Hepatic stellate cell (primary cell): Measurements from ENCODE around the gene SFRP4.
"Not testable (repeated sequence)": the region's sequence is repeated elsewhere in the genome, so short reads cannot be mapped to it uniquely, and the experiment has no call there.

Experiments
- DNase-seq: peaks from one replicate; pipeline ENCODE4 v3.0.0; 2011; ENCODE audit warnings: low spot score

The SFRP4 gene

DNA sequence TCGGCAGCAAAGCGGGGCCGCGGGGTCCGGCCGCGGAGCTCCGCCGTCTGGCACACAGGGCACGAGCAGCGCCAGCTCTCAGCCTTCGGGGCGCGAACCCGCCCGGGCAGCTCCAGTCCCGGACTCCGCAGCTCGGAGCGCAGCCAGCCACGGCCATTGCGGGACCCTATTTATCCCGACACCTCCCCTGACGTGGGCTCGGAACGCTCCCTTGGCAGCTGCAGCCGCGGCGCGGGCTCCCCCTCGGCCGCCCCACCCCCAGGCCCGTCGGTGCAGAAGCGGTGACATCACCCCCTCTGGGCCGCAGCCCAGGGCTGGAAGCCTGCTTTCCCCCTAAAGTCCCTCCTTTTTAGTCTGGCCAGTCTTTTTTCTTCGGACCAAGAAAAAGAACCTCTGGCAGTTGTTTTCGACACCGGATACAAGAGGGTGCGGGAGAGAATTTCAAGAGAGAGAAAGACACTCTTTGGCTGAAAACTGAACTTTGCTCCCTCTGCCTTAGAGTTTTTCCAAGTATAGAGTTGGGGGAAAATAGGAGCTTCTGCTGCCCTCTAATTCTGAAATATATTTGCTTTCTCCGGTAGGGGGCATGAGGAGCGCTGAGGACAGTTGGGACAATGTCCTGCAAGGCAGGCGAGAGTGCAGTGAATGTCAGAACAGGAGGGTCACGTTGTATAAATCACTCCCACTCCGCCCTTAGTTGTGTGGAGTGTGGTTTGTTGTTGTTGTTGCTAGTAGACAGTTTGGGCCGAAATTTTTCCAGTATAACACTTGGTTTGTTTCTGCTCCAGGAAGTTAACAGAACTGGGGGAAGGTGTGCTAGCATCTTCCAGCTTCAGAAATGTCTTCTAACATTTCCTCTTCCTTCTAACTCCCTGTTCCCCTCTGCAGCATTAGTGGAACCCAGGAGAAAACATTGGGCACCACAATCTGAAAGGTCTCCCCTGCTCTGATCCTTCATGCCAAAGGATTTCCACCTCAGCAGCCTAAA, at the start of gene SFRP4:
TSS of gene SFRP4 (minus strand) at position 145 of the 988 bp plus-strand sequence. CDS start 280 bp downstream, outside the sequence.
- DNase-seq: peak; percentile 39

DNA sequence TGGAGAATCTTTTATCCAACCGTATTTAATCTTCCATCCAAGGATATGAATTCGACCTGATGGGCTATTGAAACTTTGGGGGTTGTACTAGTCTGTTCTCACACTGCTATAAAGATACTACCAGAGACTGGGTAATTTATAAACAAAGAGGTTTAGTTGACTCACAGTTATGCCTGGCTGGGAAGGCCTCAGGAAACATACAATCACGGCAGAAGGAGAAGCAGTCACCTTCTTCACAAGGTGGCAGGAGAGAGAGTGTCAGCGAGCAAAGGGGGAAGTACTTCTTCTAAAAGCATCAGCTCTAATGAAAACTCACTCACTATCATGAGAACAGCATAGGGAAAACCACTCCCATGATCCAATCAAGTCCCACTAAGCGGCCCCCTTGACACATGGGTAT, 47.6 kb upstream of the SFRP4 start:
- DNase-seq: no peak

DNA sequence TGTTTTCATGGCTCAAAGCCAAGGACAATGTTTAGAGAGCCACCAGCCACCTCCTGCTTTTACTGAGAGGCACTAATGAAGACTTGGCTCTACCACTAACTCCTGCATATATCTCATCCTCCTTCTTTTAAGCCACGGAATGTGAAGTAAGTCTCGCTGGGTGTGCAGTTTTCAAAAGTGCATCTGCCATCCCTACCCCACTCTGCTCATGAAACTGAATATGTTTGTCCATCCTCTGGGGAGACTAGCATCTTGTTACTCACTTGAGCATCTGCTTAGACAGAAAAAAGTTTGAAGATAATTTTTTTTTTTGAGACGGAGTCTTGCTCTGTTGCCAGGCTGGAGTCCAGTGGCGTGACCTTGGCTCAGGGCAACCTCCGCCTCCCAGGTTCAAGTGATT, 44.6 kb upstream of the SFRP4 start:
- no peak for DNase-seq

DNA sequence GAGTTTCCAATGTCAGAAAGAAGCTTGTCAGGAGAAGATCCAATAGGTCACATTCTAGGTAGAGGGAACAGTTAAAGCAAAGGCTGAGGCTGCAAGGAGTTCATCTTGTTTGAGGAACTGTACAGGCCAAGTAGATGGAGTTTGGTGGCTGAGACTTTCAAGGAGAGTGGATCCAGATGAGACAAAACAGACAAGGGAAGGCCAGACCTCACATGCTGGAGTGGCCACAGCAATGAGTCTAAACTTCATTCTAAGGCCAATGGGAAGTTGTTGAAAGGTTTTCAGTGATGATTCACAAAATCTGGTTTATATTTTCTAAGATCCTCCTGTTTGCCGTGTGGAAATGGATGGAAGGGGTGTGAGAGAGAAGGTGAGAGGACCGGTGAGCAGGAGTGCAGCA, 43.9 kb upstream of the SFRP4 start:
- no peak for DNase-seq

DNA sequence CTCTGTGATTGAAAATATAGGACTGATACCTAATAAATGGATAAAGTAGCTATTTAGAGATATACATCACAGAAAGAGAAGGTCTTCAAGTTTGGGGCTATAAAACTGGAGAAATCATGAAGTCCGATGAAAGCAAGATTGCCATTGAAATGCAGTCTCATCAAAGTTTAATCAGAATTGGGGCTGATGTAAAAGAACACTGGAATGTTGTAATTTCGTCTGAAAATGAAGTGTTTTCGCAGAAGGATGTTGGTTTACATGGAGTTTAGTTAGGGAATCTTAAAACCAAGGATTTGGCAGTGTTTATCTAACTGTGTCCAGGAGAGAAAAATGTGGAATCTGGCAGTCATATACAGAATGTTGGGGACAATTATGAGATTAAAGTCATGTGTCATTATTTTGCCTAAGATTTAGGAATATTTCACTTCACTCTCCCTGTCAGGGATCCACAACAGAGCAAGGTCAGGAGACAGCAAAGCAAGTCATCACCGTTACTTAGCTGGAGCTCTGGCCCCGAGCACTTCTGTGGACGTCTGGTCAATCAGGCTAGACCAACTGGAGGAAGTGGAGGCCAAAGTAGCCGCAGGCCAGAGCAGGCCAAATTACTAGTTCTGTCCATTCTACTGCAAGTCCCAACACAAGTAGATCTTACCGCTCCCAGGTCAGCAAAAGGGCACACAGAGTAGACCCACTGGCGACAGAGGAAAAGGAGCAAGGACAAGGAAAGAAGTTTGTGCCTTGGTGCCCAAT, 40.8 kb upstream of the SFRP4 start:
- no peak for DNase-seq

DNA sequence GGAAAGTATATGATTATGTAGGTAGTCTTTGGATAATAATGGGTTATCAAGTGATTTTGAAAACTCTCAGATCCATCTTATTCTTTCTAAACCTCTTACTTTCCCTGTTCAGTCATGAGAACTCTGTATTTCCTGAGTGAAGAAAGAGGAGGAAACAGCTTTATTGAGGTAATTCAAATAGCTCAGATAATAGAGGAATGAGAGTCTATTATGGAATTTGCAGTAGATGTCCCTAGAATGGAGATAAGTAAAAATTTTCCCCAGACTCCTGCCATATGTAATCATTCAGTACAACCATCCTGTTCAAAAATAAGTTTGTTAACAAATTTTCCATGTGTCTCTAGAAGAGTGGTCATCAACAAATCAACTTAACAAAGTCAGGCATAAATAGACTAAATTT, 40.2 kb upstream of the SFRP4 start:
- no peak for DNase-seq

DNA sequence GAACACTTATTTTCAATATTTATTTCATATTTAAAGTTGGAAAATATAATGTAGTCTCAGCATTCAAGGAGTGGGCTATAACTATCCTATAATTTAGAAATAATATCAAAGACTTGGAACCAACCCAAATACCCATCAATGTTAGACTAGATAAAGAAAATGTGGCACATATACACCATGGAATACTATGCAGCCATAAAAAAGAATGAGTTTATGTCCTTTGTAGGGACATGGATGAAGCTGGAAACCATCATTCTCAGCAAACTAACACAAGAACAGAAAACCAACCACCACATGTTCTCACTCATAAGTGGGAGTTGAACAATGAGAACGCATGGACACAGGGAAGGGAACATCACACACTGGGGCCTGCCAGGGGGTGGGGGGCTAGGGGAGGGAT, 37.6 kb upstream of the SFRP4 start:
- DNase-seq: not testable (repeated sequence)

DNA sequence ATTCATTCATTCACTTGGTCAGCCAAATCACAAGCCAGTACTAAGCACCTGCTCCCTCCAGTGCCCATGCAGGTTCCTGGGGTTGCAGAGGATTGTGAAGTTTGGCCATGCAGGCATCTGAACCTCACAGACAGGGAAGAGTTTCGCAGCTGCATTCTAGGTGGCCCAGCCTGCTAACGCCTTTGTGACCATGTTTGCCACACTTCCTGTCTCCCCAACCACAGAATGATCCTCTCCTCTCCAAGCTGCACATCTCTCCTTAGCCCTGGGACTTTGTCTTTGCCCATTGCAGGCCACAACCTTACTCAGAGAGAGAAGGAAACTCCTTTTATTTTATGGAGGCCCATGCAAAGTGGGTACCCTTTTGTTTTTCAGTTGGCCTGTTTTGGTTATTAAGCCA, 35.6 kb upstream of the SFRP4 start:
- DNase-seq: no peak

DNA sequence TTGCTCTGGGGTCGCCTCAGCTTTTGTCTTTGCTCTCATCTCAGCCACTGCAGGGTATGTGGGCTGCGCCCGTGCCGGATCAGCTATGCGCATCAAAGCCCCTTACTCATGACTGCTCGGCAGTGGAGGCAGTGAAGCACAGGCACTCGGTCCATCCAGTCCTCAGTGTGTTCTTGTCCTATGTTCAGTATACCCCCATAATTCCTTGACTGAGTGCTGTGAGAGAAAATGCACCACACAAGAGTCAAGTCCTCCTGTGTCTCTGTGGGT, 31.3 kb upstream of the SFRP4 start:
- DNase-seq: no peak

DNA sequence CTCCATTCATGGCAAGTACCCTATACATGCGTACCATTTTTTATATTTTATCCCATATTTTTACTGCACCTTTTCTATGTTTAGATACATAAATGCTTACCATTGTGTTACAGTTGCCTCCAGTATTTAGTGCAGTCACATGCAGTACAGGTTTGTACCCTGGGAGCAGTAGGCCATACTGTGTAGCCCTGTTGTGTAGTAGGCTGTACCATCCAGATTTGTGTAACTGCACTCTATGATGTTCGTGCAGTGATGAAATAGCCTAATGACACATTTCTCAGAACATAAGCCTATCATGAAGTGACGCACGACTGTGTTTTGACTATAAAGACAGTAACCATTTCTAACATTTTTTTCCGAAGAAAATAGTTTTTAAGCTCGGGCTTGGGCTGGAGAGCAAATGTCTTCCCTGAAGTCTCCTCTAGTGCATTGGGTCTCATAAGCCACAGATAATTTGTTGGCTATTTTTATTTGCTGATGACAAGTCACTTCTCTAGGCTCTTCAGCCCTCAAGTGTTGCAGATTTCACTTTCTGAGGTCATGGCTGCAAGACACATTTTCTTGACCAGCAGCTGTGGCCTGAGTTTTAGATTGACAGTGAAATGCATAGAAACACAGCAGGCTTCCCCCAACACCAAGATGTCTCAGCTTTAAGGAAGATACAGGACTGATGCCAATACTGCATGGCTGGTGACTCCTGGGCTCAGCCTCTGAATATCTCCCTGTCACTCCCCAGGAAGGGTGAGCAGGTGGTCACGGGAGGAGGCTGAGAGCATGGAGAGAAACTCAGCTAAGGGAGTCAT, 30.7 kb upstream of the SFRP4 start:
- DNase-seq: no peak

DNA sequence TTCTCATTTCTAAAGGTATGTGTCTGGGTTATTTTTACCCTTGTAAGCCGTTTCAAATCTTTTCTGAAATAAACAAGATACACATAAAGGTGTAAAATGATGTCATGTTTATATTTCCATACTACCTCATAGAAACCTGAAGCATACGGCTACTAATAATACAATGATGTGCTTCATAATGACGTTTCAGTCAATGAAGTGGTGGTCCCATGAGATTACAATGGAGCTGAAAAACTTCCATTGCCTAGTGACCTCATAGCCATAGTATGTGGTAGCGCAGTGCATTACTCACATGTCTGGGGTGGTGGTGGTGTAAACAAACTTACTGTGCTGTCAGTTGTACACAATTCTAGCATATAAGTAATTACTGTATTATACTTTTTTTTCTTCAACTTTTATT, 28.7 kb upstream of the SFRP4 start:
- peak; percentile 11 for DNase-seq

DNA sequence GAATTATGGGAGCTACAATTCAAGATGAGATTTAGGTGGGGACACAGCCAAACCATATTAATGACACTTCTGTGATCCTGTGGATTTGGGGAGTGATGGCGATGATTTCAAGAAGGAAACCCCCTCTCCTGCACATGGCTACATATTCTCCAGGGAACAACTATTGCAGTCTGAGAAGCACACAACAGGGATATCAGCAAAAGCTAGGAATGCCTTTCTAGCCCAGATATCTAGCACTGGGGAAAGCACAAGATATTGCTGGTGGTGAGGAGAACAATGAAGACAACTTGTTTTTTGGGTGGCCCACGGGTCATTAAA, 28.1 kb upstream of the SFRP4 start:
- DNase-seq: no peak

DNA sequence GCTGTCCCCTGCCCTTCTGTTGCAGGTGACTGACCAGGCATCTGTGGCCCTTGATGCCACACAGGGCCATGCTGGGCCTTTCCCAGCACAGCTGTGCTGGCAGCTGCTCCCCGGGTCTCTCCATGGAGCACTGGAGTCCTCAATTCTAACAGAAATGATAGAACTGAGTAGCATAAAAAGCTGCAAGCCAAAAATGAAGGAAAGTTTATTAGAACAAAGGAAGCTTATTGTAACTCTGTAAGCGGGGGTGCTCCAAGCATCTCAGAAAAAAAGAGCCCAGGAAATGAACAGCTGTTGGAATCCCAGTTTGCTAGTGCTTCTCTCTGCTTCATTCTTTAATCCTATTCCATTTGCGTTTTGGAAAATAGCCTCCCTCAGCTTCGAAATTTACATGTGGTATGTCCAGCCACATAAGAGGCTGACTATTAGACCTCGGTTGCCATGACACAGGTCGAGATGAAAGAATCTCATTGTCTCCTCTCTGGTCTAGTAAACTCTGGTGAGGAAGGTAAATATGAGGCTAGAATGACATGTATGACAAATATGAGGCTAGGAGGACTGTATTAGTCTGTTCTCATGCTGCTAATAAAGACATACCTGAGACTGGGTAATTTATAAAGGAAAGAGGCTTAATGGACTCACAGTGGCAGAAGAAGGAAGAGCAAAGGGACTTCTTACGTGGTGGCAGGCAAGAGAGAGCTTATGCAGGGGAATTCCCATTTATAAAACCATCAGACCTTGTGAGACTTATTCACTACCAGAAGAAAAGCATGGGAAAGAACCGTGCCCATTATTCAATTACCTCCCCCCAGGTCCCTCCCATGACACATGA, 27.5 kb upstream of the SFRP4 start:
- DNase-seq: no peak

DNA sequence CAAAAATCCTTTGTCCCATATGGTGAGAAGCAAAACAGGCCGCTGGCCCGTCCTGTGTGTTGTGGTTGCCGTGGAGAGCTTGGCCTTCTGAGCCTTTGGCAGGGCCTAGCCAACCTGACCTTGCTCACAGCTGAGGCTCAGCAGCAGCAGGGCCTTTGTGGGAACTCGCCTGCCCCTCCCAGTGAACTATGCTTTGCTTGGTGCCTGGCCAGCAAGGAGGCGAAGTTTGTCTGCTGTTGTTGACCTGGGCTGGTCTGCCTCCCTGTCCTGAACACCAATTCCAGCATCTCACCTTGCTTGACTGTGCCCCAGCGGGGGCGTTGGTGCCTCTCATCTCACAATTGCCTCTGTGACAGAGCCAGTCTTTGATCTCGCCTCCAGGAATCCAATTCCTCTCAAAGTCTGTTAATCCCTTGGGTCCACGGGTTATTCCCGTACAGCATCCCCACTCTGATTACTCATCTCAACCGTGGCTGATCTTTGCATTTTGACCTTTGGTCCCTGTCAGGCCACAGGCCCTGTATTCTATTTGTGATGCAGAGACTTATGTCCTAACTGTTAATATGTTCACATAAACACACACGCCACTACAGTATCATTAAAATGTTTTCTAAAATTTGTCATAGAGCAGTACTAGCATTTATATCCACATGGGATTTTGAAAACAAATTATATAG, 26.5 kb upstream of the SFRP4 start:
- DNase-seq: no peak

DNA sequence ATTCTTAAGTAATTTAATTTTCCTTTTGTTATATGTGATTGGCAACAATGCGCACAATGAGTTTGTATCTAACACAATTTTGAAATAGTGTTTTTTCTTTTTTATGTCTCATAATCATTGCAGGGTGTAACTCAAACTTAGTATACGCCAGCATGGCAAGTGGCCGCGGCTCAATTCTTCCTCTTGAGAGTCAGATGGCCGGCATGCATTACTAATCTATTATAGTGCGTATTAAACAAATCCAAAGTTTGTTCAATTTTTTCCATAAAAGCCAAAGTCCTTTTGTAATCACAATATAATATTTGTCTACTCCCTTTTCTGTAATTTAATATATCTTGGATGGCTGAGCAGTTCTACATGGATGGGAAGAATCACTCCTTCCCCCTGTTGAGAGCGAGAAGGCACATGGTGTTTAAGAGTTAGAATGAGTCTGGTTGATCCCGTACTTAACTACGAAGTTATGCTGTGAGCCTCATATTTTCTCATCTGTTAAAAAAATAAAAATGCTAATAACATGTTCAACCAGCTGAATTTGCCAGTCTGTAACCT, 16.5 kb upstream of the SFRP4 start:
- no peak for DNase-seq

DNA sequence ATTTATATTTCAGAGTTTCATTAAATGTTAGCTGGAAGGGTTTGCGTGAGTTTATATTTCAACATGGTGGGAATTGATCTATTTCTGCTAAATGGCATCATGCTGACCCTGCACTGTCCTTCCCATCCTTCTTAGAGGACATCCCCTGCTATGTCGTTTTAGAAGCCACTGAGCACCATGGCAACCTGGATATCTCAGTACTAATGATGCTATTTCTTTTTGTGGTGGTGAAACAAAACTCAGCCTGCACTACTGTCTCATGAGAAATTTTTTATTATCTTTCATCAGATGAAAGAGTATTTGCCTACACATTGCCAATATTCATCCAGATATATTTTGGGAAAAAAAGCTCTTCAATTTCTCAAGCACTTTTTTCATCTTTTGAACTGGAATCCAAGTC, 15.9 kb upstream of the SFRP4 start:
- no peak for DNase-seq

DNA sequence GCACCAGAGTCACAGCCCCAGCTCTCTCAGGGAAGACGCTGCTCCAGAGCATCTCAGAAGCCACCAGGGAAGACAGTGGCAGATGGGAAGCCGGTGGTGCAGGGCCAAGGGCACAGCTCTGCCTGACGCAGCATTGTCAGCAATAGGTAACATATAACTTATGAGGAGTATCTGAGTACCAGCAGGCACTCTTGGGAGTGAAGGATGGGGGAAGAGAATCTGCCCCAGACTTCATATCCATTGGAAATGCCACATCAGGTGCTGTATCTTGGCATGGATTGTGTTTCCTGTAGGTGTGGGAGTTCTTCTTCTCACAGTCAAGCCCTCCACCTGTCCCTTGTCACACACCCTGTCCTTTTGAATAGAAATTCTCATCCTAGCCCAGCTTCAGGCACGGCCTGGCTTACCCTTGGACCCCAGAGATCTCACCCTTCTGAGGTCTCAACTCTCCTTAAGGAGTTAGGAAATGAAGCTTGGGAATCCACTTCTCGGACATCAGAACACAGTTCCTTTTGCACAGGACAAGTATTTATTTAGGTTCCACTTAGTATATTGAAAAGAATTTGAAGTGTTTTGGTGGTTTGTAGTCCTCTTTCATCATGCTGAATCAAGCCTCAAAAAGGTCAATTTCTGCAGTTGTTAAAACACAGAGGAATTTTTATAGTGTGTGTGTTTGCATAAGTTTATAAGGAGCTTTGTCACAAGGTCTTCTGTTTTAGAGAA, 13.8 kb upstream of the SFRP4 start:
- no peak for DNase-seq

DNA sequence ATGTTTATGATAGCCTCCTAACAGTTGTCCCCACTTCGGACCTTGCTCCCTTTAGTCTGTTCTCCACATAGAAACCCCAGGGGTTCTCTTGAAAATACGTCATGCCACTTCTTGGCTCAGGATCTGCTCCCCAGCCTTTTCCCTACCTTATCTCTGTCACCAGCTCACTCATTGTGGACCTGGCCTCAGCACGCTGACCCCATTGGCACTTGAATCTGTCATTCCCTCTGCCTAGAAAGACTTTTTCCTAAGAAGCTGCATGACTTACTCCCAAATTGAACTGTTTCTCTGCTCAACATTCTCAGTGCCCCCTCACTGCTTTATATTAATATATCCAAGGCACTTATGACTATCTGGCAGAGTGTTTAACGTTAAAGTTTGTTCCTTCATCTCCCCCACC, 12.3 kb upstream of the SFRP4 start:
- DNase-seq: no peak

DNA sequence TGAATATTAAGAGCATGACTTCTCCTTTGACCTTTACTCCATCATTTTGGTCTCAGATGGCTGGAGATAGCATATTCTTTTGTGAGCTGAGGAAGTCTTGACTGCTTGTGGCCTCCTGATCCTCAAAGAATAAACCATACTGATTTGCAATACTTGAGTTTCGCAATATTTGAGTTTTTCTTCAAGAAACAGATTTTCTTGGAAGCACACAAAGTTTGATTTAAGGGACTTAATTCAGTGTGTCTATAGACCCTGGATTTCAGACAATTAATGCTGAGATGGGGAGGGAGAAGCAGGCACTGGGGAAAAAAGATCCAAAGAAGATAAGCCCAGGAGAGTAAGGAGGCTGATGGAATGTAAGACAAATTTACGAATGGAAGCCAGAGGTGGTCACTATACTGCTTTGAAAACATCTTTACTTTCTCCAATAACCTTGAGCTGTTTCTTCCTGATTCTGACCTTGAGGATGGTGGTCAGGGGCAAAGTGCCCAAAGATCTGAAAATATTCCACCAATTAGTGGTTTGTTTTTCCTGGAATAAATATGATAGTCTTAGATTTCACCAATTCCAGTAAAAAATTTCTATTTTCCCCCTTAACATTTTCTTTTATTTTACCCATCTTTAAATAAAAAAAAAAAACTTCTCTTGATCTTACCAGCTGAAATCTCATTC, 11.3 kb upstream of the SFRP4 start:
- no peak for DNase-seq

DNA sequence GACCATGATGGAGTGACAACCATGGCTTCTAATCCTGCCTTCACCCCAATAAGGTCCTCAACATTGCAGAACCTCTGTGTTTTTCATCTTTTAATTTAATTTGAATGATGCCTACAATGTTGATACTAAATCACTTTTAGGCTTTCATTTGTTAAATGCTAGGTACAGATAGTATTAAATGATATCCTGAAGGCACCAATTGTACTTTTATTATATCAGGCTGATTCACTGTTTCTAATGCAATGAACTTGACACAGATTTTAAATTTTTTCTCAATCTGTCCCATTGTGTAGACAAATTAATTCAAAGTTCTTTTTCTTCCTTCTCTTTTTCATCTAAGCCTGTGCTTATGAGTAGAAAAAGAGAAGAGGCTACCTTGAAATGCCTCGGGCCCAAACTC, 9.0 kb upstream of the SFRP4 start:
- DNase-seq: no peak
